K562 (cell line): ENCODE results near the gene FRMD4A. TPM values are rescaled to one million over a fixed set of nuclear protein-coding genes. Genes with fewer than 3 reads are reported as not detected.

Source experiments
- ATAC-seq: fragments of 200-7000 bp; cut with Tn5 transposase; 3 replicates; pipeline ENCODE4 v1.9.1; 2020; ENCODE audit warnings: moderate library complexity
- BruUV-seq: library from RNA; stranded (reverse); fragments of 400-500 nt; replicated peaks from 2 replicates; lab custom pipeline; 2021; lab: Mats Ljungman, UMichigan
- CTCF ChIA-PET: fragments of 300-600 bp; formaldehyde crosslinking; extraction: SDS; loops from one replicate; lab custom pipeline; 2021; ENCODE audit warnings: low intra/inter-chr PET ratio; lab: Yijun Ruan, JAX
- POLR2A ChIA-PET: fragments of 300-600, 350-650 bp; sonication (Branson Sonifier 250); formaldehyde crosslinking; extraction: SDS; loops from one replicate; lab custom pipeline; 2021; ENCODE audit warnings: antibody characterized with exemption, inconsistent platforms; lab: Yijun Ruan, JAX
- DNase-seq, 4 experiments: peaks; one replicate each; pipeline versions ENCODE4 v3.0.0 to v3.0.0-alpha.2; 2011 to 2018; ENCODE audit warnings: low spot score in 3 of 4, mixed read lengths in 3 of 4; ENCODE audit errors: extremely low read depth in 1 of 4
- FAIRE-seq: peaks from 2 replicates; lab custom pipeline; 2011; peaks lifted over from hg19 to GRCh38; lab: Jason Lieb, UNC
- H2AFZ ChIP-seq: 2 replicates; pipeline ENCODE4 v1.6.0; 2011; ENCODE audit warnings: low read depth, low read length, control low read depth, inconsistent platforms
- H3K27ac ChIP-seq: fragments of 200-600 bp; 3 replicates; pipeline ENCODE4 v1.8.0; 2011; ENCODE audit warnings: low read depth, mild to moderate bottlenecking, control low read depth, inconsistent platforms, low read length, moderate library complexity, mixed read lengths; ENCODE audit errors: extremely low read depth
- H3K27me3 ChIP-seq, 2 experiments: fragments of 300-600 bp in 1 of 2; 2 replicates in 1 of 2; 3 replicates in 1 of 2; pipeline versions ENCODE4 v1.6.0 to v1.8.0; 2011; ENCODE audit warnings: inconsistent platforms in 2 of 2, low read length in 2 of 2, mild to moderate bottlenecking in 1 of 2, mixed read lengths in 1 of 2, moderate library complexity in 1 of 2; ENCODE audit not compliant: control insufficient read depth in 2 of 2, insufficient read depth in 2 of 2
- H3K36me3 ChIP-seq: fragments of 300-600 bp; 3 replicates; pipeline ENCODE4 v1.8.0; 2011; ENCODE audit warnings: mild to moderate bottlenecking, low read length, inconsistent platforms; ENCODE audit not compliant: control insufficient read depth, insufficient read depth
- H3K4me1 ChIP-seq, 2 experiments: fragments of 200-600 bp in 1 of 2; replicated peaks in 1 of 2; 2 replicates in 1 of 2; 3 replicates in 1 of 2; pipeline versions ENCODE4 v1.5.1 to v1.8.0; 2011; ENCODE audit warnings: inconsistent platforms in 2 of 2, low read length in 2 of 2, mild to moderate bottlenecking in 1 of 2, mixed read lengths in 1 of 2, moderate library complexity in 1 of 2; ENCODE audit not compliant: control insufficient read depth in 2 of 2, insufficient read depth in 2 of 2
- H3K4me2 ChIP-seq: 2 replicates; pipeline ENCODE4 v1.6.1; 2011; ENCODE audit warnings: low read length, control low read depth, inconsistent platforms, mixed read lengths; ENCODE audit not compliant: insufficient read depth
- H3K4me3 ChIP-seq: fragments of 200-600 bp; sonication (generic), shearing (Covaris generic); 2 replicates; pipeline ENCODE4 v1.5.1; 2016; ENCODE audit warnings: control low read depth, inconsistent platforms
- H3K79me2 ChIP-seq: fragments of 200-600 bp; 3 replicates; pipeline ENCODE4 v1.8.0; 2011; ENCODE audit warnings: low read length, inconsistent platforms; ENCODE audit not compliant: control insufficient read depth, insufficient read depth
- H3K9ac ChIP-seq, 2 experiments: 2 replicates each; pipeline versions ENCODE4 v1.6.0 to v1.6.1; 2011; ENCODE audit warnings: low read depth in 2 of 2, low read length in 2 of 2, control low read depth in 1 of 2, inconsistent platforms in 1 of 2, mild to moderate bottlenecking in 1 of 2, mixed read lengths in 1 of 2; ENCODE audit not compliant: insufficient read depth in 1 of 2
- H3K9me1 ChIP-seq: one replicate; pipeline ENCODE4 v1.6.0; 2011; ENCODE audit warnings: inconsistent platforms, mild to moderate bottlenecking, low read length, moderate library complexity; ENCODE audit not compliant: control insufficient read depth, insufficient read depth
- H3K9me3 ChIP-seq: replicated peaks from 2 replicates; pipeline ENCODE4 v1.5.1; 2011; ENCODE audit warnings: low read depth, low read length, inconsistent platforms; ENCODE audit not compliant: control insufficient read depth, insufficient read depth
- H4K20me1 ChIP-seq: replicated peaks from 2 replicates; pipeline ENCODE4 v1.6.1; 2011; ENCODE audit warnings: low read length, inconsistent platforms, mixed read lengths; ENCODE audit not compliant: control insufficient read depth, insufficient read depth
- ATF6 ChIP-seq: sonication (generic); formaldehyde crosslinking; IDR thresholded peaks from 2 replicates; pipeline ENCODE4 v1.4.0; 2020; ENCODE audit warnings: mild to moderate bottlenecking, missing genetic modification reagents
- MAFG ChIP-seq: fragments of 450-650 bp; conservative IDR thresholded peaks from 2 replicates; pipeline ENCODE4 v1.6.1; 2016; ENCODE audit warnings: missing genetic modification characterization, missing compliant biosample characterization
- MXI1 ChIP-seq: IDR thresholded peaks from 2 replicates; pipeline ENCODE4 v1.6.1; 2011; ENCODE audit warnings: low read depth, mild to moderate bottlenecking, improper control_type of control experiment, low read length
- SIRT6 ChIP-seq: IDR thresholded peaks from one replicate; pipeline ENCODE4 v1.6.1; 2012; ENCODE audit warnings: low read depth, mild to moderate bottlenecking, control low read depth, inconsistent platforms, low read length, moderate library complexity
- SMARCA5 ChIP-seq: fragments of 450-650 bp; IDR thresholded peaks from 2 replicates; pipeline ENCODE4 v1.6.1; 2016
- TFAP4 ChIP-seq: sonication (generic); formaldehyde crosslinking; IDR thresholded peaks from 2 replicates; pipeline ENCODE4 v1.8.0; 2022; ENCODE audit warnings: missing genetic modification reagents, mild to moderate bottlenecking, moderate library complexity, borderline replicate concordance
- WGBS: fragments of 100-300 bp; shearing (Covaris generic); methylation state at CpG from one replicate; pipeline ENCODE4 v1.1.6; 2016; ENCODE audit warnings: low coverage, mixed read lengths; ENCODE audit not compliant: insufficient coverage; ENCODE audit errors: missing lambda C conversion rate; 5-methylcytosine and 5-hydroxymethylcytosine counted together
- in situ Hi-C: fragments of 300-500 bp; cut with MboI; formaldehyde crosslinking; loops from 4 replicates; pipeline ENCODE4 v1.15.0; 2018; ENCODE audit warnings: inconsistent platforms, mixed read lengths
- intact Hi-C: fragments of 100-400 bp; cut with micrococcal nuclease; formaldehyde crosslinking; loops from 2 replicates; pipeline ENCODE4 v1.14.2; 2022
- polyA plus RNA-seq, 8 experiments: library from polyadenylated mRNA; depleted of rRNA in 4 of 8; stranded (reverse) in 5 of 8; unstranded in 3 of 8; fragments of >200 nt; fragmentation: Nextera tagmentation in 2 of 8; fragmentation: Illumina TruSeq in 1 of 8; extraction: Ambion mirVana in 2 of 8; extraction: Trizol in 1 of 8; gene quantifications; 2 replicates each; pipeline versions ENCODE4 v1.2.1 to v1.2.3, GENCODE V29; 2011 to 2014; ENCODE audit warnings: inconsistent platforms in 1 of 8, missing spikeins in 1 of 8
- total RNA-seq, 7 experiments: library from RNA; depleted of rRNA in 6 of 7; stranded (reverse); fragments of >200 nt in 6 of 7; fragmentation: Illumina TruSeq in 2 of 7; extraction: Trizol in 2 of 7; gene quantifications; 2 replicates each; pipeline versions ENCODE4 v1.2.1 to v1.2.3, GENCODE V29; 2011 to 2021; ENCODE audit warnings: low replicate concordance in 1 of 7

Gene FRMD4A
- total and polyA plus RNA-seq, 9 of the 15 experiments (the other 6 are each of a cell fraction or from before 2014, with no cell fraction given) = 0.80 to 5.2 (median 3.0) TPM

- no peaks in the 10 kb centered on the region for H3K36me3 ChIP-seq
- no peak for FAIRE-seq
- TF ChIP-seq ATF6 (CRISPR knock-in tag) (no peak), TFAP4 (CRISPR knock-in tag) (no peak), SIRT6 (no peak), MXI1 (no peak), MAFG (tag) (no peak), SMARCA5 (no peak)
- TF ChIP-seq, all 486 proteins: peak for 0
- intact Hi-C loops = no loop called here
- no peak overlapping the region for H3K4me2 ChIP-seq
- H2AFZ ChIP-seq = no peak overlapping the region
- no TSS peak for BruUV-seq
- no peak overlapping the region for H3K4me3 ChIP-seq
- ChIA-PET CTCF (no interaction called here), POLR2A (no interaction called here)
- in situ Hi-C loops = no loop called here
- H3K9me1 ChIP-seq = no peaks in the 10 kb centered on the region
- no peaks in the 10 kb centered on the region for H4K20me1 ChIP-seq
- WGBS = under 1% methylated on average over 11 of the region's 12 CpGs
- no peaks in the 10 kb centered on the region for H3K79me2 ChIP-seq
- peaks cover 4 to 38% of the 10 kb centered on the region in 2 experiments; a peak in 3 of 5 replicates for H3K27me3 ChIP-seq
- ATAC-seq = no peak
- no peaks in the 10 kb centered on the region for H3K4me1 ChIP-seq
- DNase-seq = no peak
- no peak overlapping the region for H3K9ac ChIP-seq
- H3K27ac ChIP-seq = no peak overlapping the region
- no peaks in the 10 kb centered on the region for H3K9me3 ChIP-seq
These were observed 361.5 kb downstream of the FRMD4A start for GRCh38 chr10:13969118-13969791.
